Activated naive CD8-positive, alpha-beta T cell treated with anti-CD3 and anti-CD28 coated beads, Interleukin-2, amount 10 ng/mL, durations not matched to agents 7 days and 5 days (primary cell): Measurements from ENCODE around the gene SCFD2. TPM values are rescaled to one million over a fixed set of nuclear protein-coding genes. Genes with fewer than 3 reads are reported as not detected.

Experiments
- ATAC-seq: fragments of 150-1000 bp; cut with Tn5 transposase; one replicate; pipeline ENCODE4 v1.10.0; 2021; ENCODE audit warnings: low read depth, moderate library complexity
- POLR2A ChIA-PET: fragments of 350-600 bp; sonication (Branson Sonifier 250); formaldehyde crosslinking; loops from one replicate; lab custom pipeline; 2021; ENCODE audit warnings: antibody characterized with exemption; lab: Charles Lee
- DNase-seq: peaks from one replicate; pipeline ENCODE4 v3.0.0; 2021
- H3K27ac Mint-ChIP-seq: one replicate; pipeline ENCODE4 v1.8.0; 2022; ENCODE audit warnings: mild to moderate bottlenecking, mixed read lengths
- H3K27me3 Mint-ChIP-seq: one replicate; pipeline ENCODE4 v1.8.0; 2022; ENCODE audit warnings: mild to moderate bottlenecking, moderate library complexity, mixed read lengths
- H3K36me3 Mint-ChIP-seq: one replicate; pipeline ENCODE4 v1.8.0; 2021; ENCODE audit warnings: mild to moderate bottlenecking, mixed read lengths
- H3K4me1 Mint-ChIP-seq: one replicate; pipeline ENCODE4 v1.8.0; 2021; ENCODE audit warnings: mixed read lengths
- H3K4me3 Mint-ChIP-seq: one replicate; pipeline ENCODE4 v1.8.0; 2022; ENCODE audit warnings: mild to moderate bottlenecking, moderate library complexity, mixed read lengths
- H3K9me3 Mint-ChIP-seq: one replicate; pipeline ENCODE4 v1.8.0; 2021; ENCODE audit warnings: mixed read lengths
- total RNA-seq, 2 experiments: library from RNA; stranded (reverse); gene quantifications; one replicate each; pipeline ENCODE4 v1.2.3, GENCODE V29; 2021

The SCFD2 gene
- total RNA-seq, 2 experiments from 2014 or later: 18.1 to 22.9 TPM

DNA sequence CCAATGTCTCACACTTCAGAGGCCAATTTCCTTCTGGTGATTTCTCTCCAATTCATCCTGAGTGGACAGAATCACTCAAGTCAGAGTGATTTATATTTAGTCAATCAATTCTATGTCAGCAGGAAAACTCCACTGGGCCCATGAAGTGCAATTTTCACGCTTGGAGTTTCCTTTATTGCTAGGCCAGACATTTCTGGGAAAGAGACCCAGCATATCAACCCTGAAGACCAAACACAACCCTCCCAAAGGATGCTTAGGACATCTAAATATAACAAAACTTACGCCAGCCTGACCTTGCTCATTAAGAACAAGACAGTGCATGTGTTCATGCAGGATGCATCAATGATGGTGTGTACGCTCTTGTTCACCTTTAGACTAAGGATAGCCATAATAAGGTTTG is 347.4 kb downstream of the SCFD2 start:
- Mint-ChIP-seq H3K9me3 (peaks cover 2% of the 10 kb centered on the region), H3K4me3 (no peak overlapping the region), H3K4me1 (peaks cover 5% of the 10 kb centered on the region), H3K36me3 (peaks cover 3% of the 10 kb centered on the region), H3K27me3 (no peaks in the 10 kb centered on the region), H3K27ac (no peak overlapping the region)
- DNase-seq: no peak
- no peak for ATAC-seq
- POLR2A ChIA-PET: no interaction called here

- Mint-ChIP-seq H3K4me1 (peaks cover 24% of the 10 kb centered on the region), H3K36me3 (peaks cover 8% of the 10 kb centered on the region), H3K4me3 (no peak overlapping the region), H3K9me3 (peaks cover 2% of the 10 kb centered on the region), H3K27me3 (no peaks in the 10 kb centered on the region), H3K27ac (no peak overlapping the region)
- POLR2A ChIA-PET: no interaction called here
- no peak for ATAC-seq
- no peak for DNase-seq
These were observed 349.6 kb downstream of the SCFD2 start for GRCh38 chr4:53016099-53016820.

DNA sequence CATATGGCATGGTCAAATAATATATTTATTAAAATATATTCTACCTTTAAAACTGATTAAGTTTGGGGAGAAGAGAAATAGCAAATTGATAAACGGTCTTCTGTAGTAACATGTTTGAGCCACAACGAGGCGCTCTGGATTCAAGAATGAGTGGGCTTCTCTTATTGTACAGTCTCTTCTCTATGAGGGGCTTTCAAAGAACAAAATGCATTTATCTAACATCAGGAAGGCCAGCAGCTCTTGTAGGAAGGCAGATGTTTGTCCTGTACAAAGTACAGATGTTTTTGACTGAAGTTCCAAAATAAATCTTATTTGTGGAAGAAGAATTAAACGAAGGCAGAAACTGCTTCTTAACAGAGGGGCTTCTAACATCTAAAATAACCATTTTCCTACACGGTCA is 350.2 kb downstream of the SCFD2 start:
- peaks cover 26% of the 10 kb centered on the region for H3K4me1 Mint-ChIP-seq
- no peak overlapping the region for H3K4me3 Mint-ChIP-seq
- no peak for DNase-seq

DNA sequence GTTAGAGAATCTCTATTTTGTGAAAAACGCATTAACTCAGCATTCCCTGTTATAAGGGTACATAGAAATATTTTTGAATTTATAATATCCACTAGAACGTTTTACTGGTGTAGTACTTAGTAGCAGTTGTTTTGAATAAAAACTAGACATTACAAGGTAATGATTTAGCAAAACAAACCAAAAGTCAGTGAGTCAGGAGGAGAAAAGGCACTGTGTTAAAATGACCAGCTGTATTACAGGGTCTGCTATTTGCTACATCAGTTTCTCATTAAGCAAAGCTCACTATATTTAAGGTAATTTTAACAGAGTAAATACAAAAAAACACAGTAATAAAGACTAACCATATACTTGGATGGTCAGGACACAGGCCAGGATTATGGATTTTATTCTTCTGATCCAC is 351.0 kb downstream of the SCFD2 start:
- H3K27ac Mint-ChIP-seq: no peak overlapping the region
- no peak overlapping the region for H3K4me3 Mint-ChIP-seq
- no peaks in the 10 kb centered on the region for H3K9me3 Mint-ChIP-seq
- DNase-seq: no peak
- peaks cover 26% of the 10 kb centered on the region for H3K4me1 Mint-ChIP-seq
- H3K36me3 Mint-ChIP-seq: peaks cover 8% of the 10 kb centered on the region
- no peak for ATAC-seq
- POLR2A ChIA-PET: no interaction called here
- no peaks in the 10 kb centered on the region for H3K27me3 Mint-ChIP-seq

More for the DNA sequence above, 350.2 kb downstream of the SCFD2 start:
- ATAC-seq: no peak
- H3K9me3 Mint-ChIP-seq: peaks cover 2% of the 10 kb centered on the region
- no peaks in the 10 kb centered on the region for H3K27me3 Mint-ChIP-seq
- POLR2A ChIA-PET: no interaction called here
- H3K36me3 Mint-ChIP-seq: peaks cover 8% of the 10 kb centered on the region
- H3K27ac Mint-ChIP-seq: no peak overlapping the region

GRCh38 chr4:53013873-53014775 is 351.7 kb downstream of the SCFD2 start:
- H3K36me3 Mint-ChIP-seq: peaks cover 8% of the 10 kb centered on the region
- no peak overlapping the region for H3K4me3 Mint-ChIP-seq
- H3K27me3 Mint-ChIP-seq: no peaks in the 10 kb centered on the region
- POLR2A ChIA-PET: no interaction called here
- peaks cover 29% of the 10 kb centered on the region for H3K4me1 Mint-ChIP-seq
- peak overlapping the region; percentile 17 for H3K27ac Mint-ChIP-seq
- no peak for ATAC-seq
- no peak for DNase-seq
- no peaks in the 10 kb centered on the region for H3K9me3 Mint-ChIP-seq

GRCh38 chr4:53012738-53013137 is 353.1 kb downstream of the SCFD2 start:
- DNase-seq: no peak
- Mint-ChIP-seq H3K27ac (peak overlapping the region; percentile 94), H3K27me3 (no peaks in the 10 kb centered on the region), H3K4me1 (peaks cover 29% of the 10 kb centered on the region), H3K9me3 (peaks cover 2% of the 10 kb centered on the region), H3K4me3 (peak overlapping the region; percentile 90), H3K36me3 (peaks cover 14% of the 10 kb centered on the region)
- ATAC-seq: peak; percentile 97
- POLR2A ChIA-PET: interaction anchor here (2.0 kb wide), 1 partner anchor 300 kb away, joined by 14 read pairs; no protein-coding TSS in a partner anchor

- no peak for ATAC-seq
- Mint-ChIP-seq H3K27ac (no peak overlapping the region), H3K27me3 (no peaks in the 10 kb centered on the region), H3K4me3 (no peak overlapping the region), H3K36me3 (peaks cover 15% of the 10 kb centered on the region), H3K4me1 (peaks cover 29% of the 10 kb centered on the region), H3K9me3 (peaks cover 3% of the 10 kb centered on the region)
- DNase-seq: no peak
- POLR2A ChIA-PET: interaction anchor here (2.0 kb wide), 1 partner anchor 299 kb away, joined by 14 read pairs; no protein-coding TSS in a partner anchor
These were observed 354.5 kb downstream of the SCFD2 start for GRCh38 chr4:53011259-53011905.

DNA sequence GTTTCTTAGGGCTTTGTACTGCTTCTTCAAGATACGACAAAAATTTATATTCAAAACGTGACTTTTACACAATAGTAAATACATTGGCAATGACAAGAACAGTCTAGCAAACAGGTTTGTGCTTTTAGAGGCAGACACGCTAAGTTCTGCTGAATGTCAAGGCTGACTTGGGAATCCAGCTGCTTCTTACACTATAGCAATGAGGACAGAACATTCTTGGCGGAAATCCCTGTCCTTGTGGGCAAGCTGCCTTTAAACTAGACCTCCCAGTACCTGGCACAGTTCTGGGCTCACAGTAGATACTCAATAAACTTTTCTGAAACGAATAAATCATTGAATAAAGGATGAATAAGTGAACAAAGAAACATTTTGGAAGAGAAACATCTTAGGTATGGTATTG is 355.5 kb downstream of the SCFD2 start:
- Mint-ChIP-seq H3K4me1 (peaks cover 29% of the 10 kb centered on the region), H3K4me3 (no peak overlapping the region), H3K27ac (no peak overlapping the region), H3K27me3 (no peaks in the 10 kb centered on the region), H3K9me3 (peaks cover 3% of the 10 kb centered on the region), H3K36me3 (peaks cover 15% of the 10 kb centered on the region)
- DNase-seq: no peak
- ATAC-seq: no peak
- POLR2A ChIA-PET: interaction anchor here (0.7 kb wide), 1 partner anchor 298 kb away, joined by 3 read pairs; no protein-coding TSS in a partner anchor

- no peak for ATAC-seq
- Mint-ChIP-seq H3K4me1 (peaks cover 29% of the 10 kb centered on the region), H3K27me3 (no peaks in the 10 kb centered on the region), H3K4me3 (no peak overlapping the region), H3K9me3 (peaks cover 3% of the 10 kb centered on the region), H3K36me3 (peaks cover 15% of the 10 kb centered on the region), H3K27ac (no peak overlapping the region)
- POLR2A ChIA-PET: interaction anchor here (0.7 kb wide), 1 partner anchor 298 kb away, joined by 3 read pairs; no protein-coding TSS in a partner anchor
- DNase-seq: no peak
These were observed 356.0 kb downstream of the SCFD2 start for GRCh38 chr4:53009824-53010223.

DNA sequence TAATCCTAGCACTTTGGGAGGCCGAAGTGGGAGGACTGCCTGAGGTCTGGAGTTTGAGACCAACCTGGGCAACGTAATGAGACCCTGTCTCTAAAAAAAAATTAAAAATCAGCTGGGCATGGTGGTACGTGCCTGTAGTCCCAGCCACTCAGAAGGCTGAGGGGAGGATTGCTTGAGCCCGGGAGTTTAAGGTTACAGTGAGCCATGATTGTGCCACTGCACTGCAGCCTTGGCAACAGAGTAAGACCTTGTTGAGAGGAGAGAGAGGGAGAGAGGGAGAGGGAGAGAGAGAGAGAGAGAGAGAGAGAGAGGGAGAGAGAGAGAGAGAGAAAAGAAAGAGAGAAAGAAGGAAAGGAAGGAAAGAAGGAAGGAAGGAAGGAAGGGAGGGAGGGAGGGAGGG is 358.8 kb downstream of the SCFD2 start:
- POLR2A ChIA-PET: no interaction called here
- ATAC-seq (no peak), DNase-seq (no peak)
- peaks cover 3% of the 10 kb centered on the region for H3K9me3 Mint-ChIP-seq
- H3K27ac Mint-ChIP-seq: no peak overlapping the region
- no peak overlapping the region for H3K4me3 Mint-ChIP-seq
- H3K4me1 Mint-ChIP-seq: peaks cover 12% of the 10 kb centered on the region
- no peaks in the 10 kb centered on the region for H3K27me3 Mint-ChIP-seq
- peaks cover 9% of the 10 kb centered on the region for H3K36me3 Mint-ChIP-seq

DNA sequence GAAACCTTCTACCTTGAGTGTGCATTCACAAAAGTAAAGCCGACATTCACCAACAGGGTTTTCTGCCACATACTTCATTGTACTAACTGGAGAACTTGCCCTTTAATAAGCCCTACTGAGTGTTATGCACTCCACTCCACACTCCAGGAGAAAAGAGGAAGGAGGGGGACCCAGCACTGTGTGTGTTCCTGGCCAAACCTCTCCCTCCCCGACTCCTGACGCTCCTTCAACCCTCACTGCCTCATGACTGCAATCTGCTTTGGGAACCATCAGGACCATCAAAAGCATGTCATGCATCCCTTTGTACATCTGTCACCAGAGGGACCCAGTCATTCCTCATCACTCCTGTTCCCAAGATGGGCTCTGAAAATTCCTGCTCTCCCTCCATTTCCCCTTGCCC is 360.1 kb downstream of the SCFD2 start:
- Mint-ChIP-seq H3K4me3 (no peak overlapping the region), H3K9me3 (peaks cover 3% of the 10 kb centered on the region), H3K27ac (no peak overlapping the region), H3K36me3 (peaks cover 9% of the 10 kb centered on the region), H3K4me1 (peaks cover 5% of the 10 kb centered on the region), H3K27me3 (no peaks in the 10 kb centered on the region)
- ATAC-seq: no peak
- no peak for DNase-seq
- POLR2A ChIA-PET: no interaction called here

- no peak overlapping the region for H3K4me3 Mint-ChIP-seq
- peaks cover 9% of the 10 kb centered on the region for H3K36me3 Mint-ChIP-seq
- peaks cover 5% of the 10 kb centered on the region for H3K4me1 Mint-ChIP-seq
- POLR2A ChIA-PET: no interaction called here
- peaks cover 3% of the 10 kb centered on the region for H3K9me3 Mint-ChIP-seq
- no peak overlapping the region for H3K27ac Mint-ChIP-seq
- no peak for DNase-seq
- H3K27me3 Mint-ChIP-seq: no peaks in the 10 kb centered on the region
- ATAC-seq: no peak
These were observed 360.7 kb downstream of the SCFD2 start for GRCh38 chr4:53005149-53005546.

DNA sequence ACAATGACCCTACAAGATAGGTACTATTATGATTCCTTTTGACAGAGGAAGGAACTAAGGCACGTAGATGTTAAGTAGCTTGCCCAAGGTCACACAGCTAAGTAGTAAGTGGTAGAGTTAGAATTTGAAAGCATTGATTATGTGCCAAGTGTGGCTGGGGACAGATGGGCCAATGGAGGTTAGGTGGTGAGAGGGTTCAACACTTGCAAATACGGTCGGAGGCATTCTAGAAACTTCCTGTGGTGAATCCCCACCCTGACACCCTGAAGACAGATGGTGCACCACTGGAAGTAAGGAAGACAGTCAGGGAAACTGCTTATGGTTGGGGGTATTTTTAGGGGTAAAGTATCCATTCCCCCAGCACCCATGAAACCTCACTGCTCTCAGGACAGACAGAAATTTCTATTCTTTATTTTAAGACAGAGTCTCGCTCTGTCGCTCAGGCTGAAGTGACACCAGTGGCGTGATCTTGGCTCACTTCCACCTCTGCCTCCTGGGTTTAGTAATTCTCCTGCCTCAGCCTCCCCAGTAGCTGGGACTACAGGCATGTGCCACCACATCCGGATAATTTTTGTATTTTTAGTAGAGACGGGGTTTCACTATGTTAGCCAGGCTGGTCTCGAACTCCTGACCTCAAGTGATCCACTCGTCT is 361.2 kb downstream of the SCFD2 start:
- Mint-ChIP-seq H3K27me3 (no peaks in the 10 kb centered on the region), H3K4me1 (peaks cover 2% of the 10 kb centered on the region), H3K36me3 (peaks cover 10% of the 10 kb centered on the region), H3K27ac (no peak overlapping the region), H3K4me3 (no peak overlapping the region), H3K9me3 (peaks cover 3% of the 10 kb centered on the region)
- DNase-seq: no peak
- POLR2A ChIA-PET: no interaction called here
- ATAC-seq: no peak
